SK-N-SH (cell line): ENCODE data around the gene WDFY1. TPM values are rescaled to one million over a fixed set of nuclear protein-coding genes. Genes with fewer than 3 reads are reported as not detected.

ENCODE experiments used
- CTCF ChIA-PET: fragments of 300-600, 350-600 bp; formaldehyde crosslinking; extraction: SDS; loops from one replicate; lab custom pipeline; 2021; lab: Yijun Ruan, JAX
- POLR2A ChIA-PET: fragments of 350-600 bp; sonication (Branson Sonifier 250); formaldehyde crosslinking; extraction: SDS; loops from one replicate; lab custom pipeline; 2020; ENCODE audit warnings: antibody characterized with exemption, inconsistent platforms; lab: Yijun Ruan, JAX
- DNase-seq: peaks from one replicate; pipeline ENCODE4 v3.0.0; 2012
- H2AFZ ChIP-seq: fragments of 200-600 bp; sonication (generic); 2 replicates; pipeline ENCODE4 v1.8.1; 2016; ENCODE audit warnings: antibody characterized with exemption, mild to moderate bottlenecking, low read depth
- H3F3A ChIP-seq: fragments of 200-600 bp; sonication (generic); replicated peaks from 2 replicates; pipeline ENCODE3; 2016; ENCODE audit warnings: antibody characterized with exemption, mild to moderate bottlenecking; ENCODE audit not compliant: insufficient read depth
- H3K27ac ChIP-seq, 2 experiments: fragments of 200-500 bp in 1 of 2; fragments of 200-600 bp in 1 of 2; sonication (Bioruptor generic) in 1 of 2; sonication (generic), shearing (Covaris generic) in 1 of 2; 2 replicates each; pipeline versions ENCODE4 v1.5.1 to v1.6.1; 2014 to 2016; ENCODE audit warnings: low read depth in 2 of 2, inconsistent platforms in 1 of 2, low read length in 1 of 2, mild to moderate bottlenecking in 1 of 2, mixed read lengths in 1 of 2
- H3K27me3 ChIP-seq: fragments of 200-600 bp; sonication (generic), shearing (Covaris generic); 2 replicates; pipeline ENCODE4 v1.6.1; 2016; ENCODE audit warnings: mixed run types; ENCODE audit not compliant: insufficient read depth
- H3K36me3 ChIP-seq, 2 experiments: fragments of 200-500 bp in 1 of 2; fragments of 200-600 bp in 1 of 2; sonication (Bioruptor generic) in 1 of 2; sonication (generic) in 1 of 2; replicated peaks in 1 of 2; 2 replicates each; pipeline versions ENCODE3 to v1.5.1; 2014 to 2016; ENCODE audit warnings: low read length in 1 of 2, mild to moderate bottlenecking in 1 of 2; ENCODE audit not compliant: insufficient read depth in 2 of 2, control insufficient read depth in 1 of 2
- H3K4me1 ChIP-seq, 2 experiments: fragments of 200-500 bp in 1 of 2; fragments of 200-600 bp in 1 of 2; sonication (Bioruptor generic) in 1 of 2; sonication (generic), shearing (Covaris generic) in 1 of 2; 2 replicates each; pipeline versions ENCODE4 v1.5.1 to v1.6.1; 2014 to 2016; ENCODE audit warnings: low read depth in 1 of 2, low read length in 1 of 2, mixed run types in 1 of 2; ENCODE audit not compliant: insufficient read depth in 2 of 2, control insufficient read depth in 1 of 2
- H3K4me2 ChIP-seq: fragments of 200-600 bp; sonication (generic), shearing (Covaris generic); 2 replicates; pipeline ENCODE4 v1.6.1; 2017; ENCODE audit warnings: mixed run types
- H3K4me3 ChIP-seq, 2 experiments: fragments of 200-500 bp in 1 of 2; fragments of 200-600 bp in 1 of 2; sonication (Bioruptor generic) in 1 of 2; sonication (generic), shearing (Covaris generic) in 1 of 2; 2 replicates each; pipeline versions ENCODE4 v1.5.1 to v1.8.1; 2014 to 2016; ENCODE audit warnings: low read depth in 2 of 2, inconsistent platforms in 1 of 2, low read length in 1 of 2, mild to moderate bottlenecking in 1 of 2, mixed read lengths in 1 of 2, moderate library complexity in 1 of 2
- H3K79me2 ChIP-seq: fragments of 200-600 bp; sonication (generic); 2 replicates; pipeline ENCODE4 v1.8.1; 2017; ENCODE audit warnings: mild to moderate bottlenecking; ENCODE audit not compliant: insufficient read depth
- H3K9ac ChIP-seq: fragments of 200-600 bp; sonication (generic); 2 replicates; pipeline ENCODE4 v1.6.1; 2017; ENCODE audit warnings: mixed run types
- H3K9me2 ChIP-seq: fragments of 200-600 bp; sonication (generic); 2 replicates; pipeline ENCODE4 v1.6.1; 2017; ENCODE audit warnings: mixed run types
- H3K9me3 ChIP-seq: fragments of 200-600 bp; sonication (generic); 2 replicates; pipeline ENCODE4 v1.6.1; 2017; ENCODE audit warnings: mixed run types, mild to moderate bottlenecking, moderate library complexity
- H4K20me1 ChIP-seq: fragments of 200-600 bp; sonication (generic); 2 replicates; pipeline ENCODE4 v1.6.1; 2017; ENCODE audit warnings: mild to moderate bottlenecking, mixed run types; ENCODE audit not compliant: insufficient read depth
- FOXJ3 ChIP-seq: sonication (generic); formaldehyde crosslinking; IDR thresholded peaks from 2 replicates; pipeline ENCODE4 v1.5.1; 2020; ENCODE audit warnings: mild to moderate bottlenecking, missing genetic modification reagents
- GATA2 ChIP-seq: sonication (generic); formaldehyde crosslinking; IDR thresholded peaks from 2 replicates; pipeline ENCODE4 v1.5.0; 2020; ENCODE audit warnings: mild to moderate bottlenecking, missing genetic modification reagents
- IRF3 ChIP-seq: fragments of 150-350 bp; IDR thresholded peaks from 2 replicates; pipeline ENCODE4 v1.6.1; 2016; ENCODE audit warnings: mild to moderate bottlenecking, low read depth, low read length
- MAX ChIP-seq: IDR thresholded peaks from 2 replicates; pipeline ENCODE4 v1.4.0; 2012; ENCODE audit warnings: low read depth
- MXI1 ChIP-seq: IDR thresholded peaks from 2 replicates; pipeline ENCODE4 v1.6.1; 2012; ENCODE audit warnings: mild to moderate bottlenecking, low read depth, low read length, improper control_type of control experiment
- TAF1 ChIP-seq: IDR thresholded peaks from 2 replicates; pipeline ENCODE4 v1.6.1; 2012; ENCODE audit warnings: low read depth, mild to moderate bottlenecking, low read length, moderate library complexity, borderline replicate concordance
- TCF12 ChIP-seq: IDR thresholded peaks from 2 replicates; pipeline ENCODE4 v1.4.0; 2012
- USF1 ChIP-seq: IDR thresholded peaks from 2 replicates; pipeline ENCODE4 v1.4.0; 2012; ENCODE audit warnings: low read depth, borderline replicate concordance
- YY1 ChIP-seq: IDR thresholded peaks from 2 replicates; pipeline ENCODE4 v1.4.0; 2012; ENCODE audit warnings: low read depth, mild to moderate bottlenecking
- WGBS: methylation state at CpG from one replicate; pipeline ENCODE4 v1.1.6; 2017; ENCODE audit warnings: low lambda C conversion rate; 5-methylcytosine and 5-hydroxymethylcytosine counted together
- polyA plus RNA-seq, 3 experiments: library from polyadenylated mRNA; depleted of rRNA; stranded (reverse); fragments of >200 nt; gene quantifications; 2 replicates each; pipeline ENCODE4 v1.2.3, GENCODE V29; 2012

WDFY1 gene
- polyA plus RNA-seq, 1 of the 3 experiments (the other 2 are of a cell fraction) = 21.7 TPM

- Histone ChIP-seq H3K36me3 (peaks cover 0 to 9% of the 10 kb centered on the region in 2 experiments), H3F3A (peaks cover 14% of the 10 kb centered on the region), H4K20me1 (peaks cover 14% of the 10 kb centered on the region), H3K79me2 (peaks cover 62% of the 10 kb centered on the region), H3K4me2 (peak overlapping the region; percentile 92), H3K9ac (peak overlapping the region; percentile 91), H2AFZ (peak overlapping the region; percentile 88; the same call in 1 of the 2 replicates), H3K27me3 (no peaks in the 10 kb centered on the region), H3K27ac (peak overlapping the region in 1 of 2 experiments; percentile 72; a peak in 3 of 4 replicates), H3K9me3 (no peaks in the 10 kb centered on the region), H3K4me1 (peaks cover 4 to 6% of the 10 kb centered on the region in 2 experiments; a peak in 3 of 4 replicates), H3K9me2 (no peaks in the 10 kb centered on the region), H3K4me3 (peak overlapping the region; percentile 58 to 78)
- peak; percentile 79 for DNase-seq
- WGBS = 2% methylated on average over 37 of the region's 46 CpGs
- CTCF ChIA-PET = interaction anchor here (1.4 to 1.8 kb wide), 4 partner anchors 11 to 50 kb away, joined by 4 to 9 read pairs (median 4); no protein-coding TSS in a partner anchor
- POLR2A ChIA-PET = no interaction called here
- TF ChIP-seq YY1 = no peak
- TF ChIP-seq MXI1 = peak; percentile 41; the same call in 1 of the 2 replicates
- TF ChIP-seq USF1 = no peak
Measured at GRCh38 chr2:223944166-223944702, 901 bp downstream of the WDFY1 start.

GRCh38 chr2:223943561-223944008 is 1.6 kb downstream of the WDFY1 start:
- peaks cover 14% of the 10 kb centered on the region for H3F3A ChIP-seq
- H3K9me3 ChIP-seq = no peaks in the 10 kb centered on the region
- peaks cover 4 to 6% of the 10 kb centered on the region in 2 experiments for H3K4me1 ChIP-seq
- H3K4me3 ChIP-seq = peak overlapping the region; percentile 58 to 78
- POLR2A ChIA-PET = no interaction called here
- peak overlapping the region; percentile 92 for H3K4me2 ChIP-seq
- peak overlapping the region; percentile 91 for H3K9ac ChIP-seq
- WGBS = 56% methylated on average over 7 of the region's 7 CpGs
- H3K79me2 ChIP-seq = peaks cover 69% of the 10 kb centered on the region
- H4K20me1 ChIP-seq = peaks cover 17% of the 10 kb centered on the region
- no peaks in the 10 kb centered on the region for H3K9me2 ChIP-seq
- no peak overlapping the region for H2AFZ ChIP-seq
- TF ChIP-seq FOXJ3 (CRISPR knock-in tag) = no peak
- TF ChIP-seq MAX = 0 out of 2 replicates have a peak, but pooled peaks have one; percentile 23
- TF ChIP-seq TCF12 = no peak
- TF ChIP-seq GATA2 (CRISPR knock-in tag) = no peak
- TF ChIP-seq TAF1 = 0 out of 2 replicates have a peak, but pooled peaks have one; percentile 26
- no peak for TF ChIP-seq IRF3
- peak overlapping the region in 1 of 2 experiments; percentile 72; a peak in 2 of 4 replicates for H3K27ac ChIP-seq
- CTCF ChIA-PET = interaction anchor here (1.4 to 1.8 kb wide), 2 partner anchors 11 to 27 kb away, joined by 4 read pairs; no protein-coding TSS in a partner anchor
- peak; percentile 29 for DNase-seq
- peaks cover 0 to 9% of the 10 kb centered on the region in 2 experiments for H3K36me3 ChIP-seq
- H3K27me3 ChIP-seq = no peaks in the 10 kb centered on the region
